HG02884 (cell line): ENCODE results near the gene S100A5.
"Not testable (repeated sequence)": the region's sequence is repeated elsewhere in the genome, so short reads cannot be mapped to it uniquely, and the experiment has no call there.

Experiments used
- ATAC-seq: cut with Tn5 transposase; IDR thresholded peaks from one replicate; pipeline ENCODE4 v1.9.1; 2021; ENCODE audit warnings: mild to moderate bottlenecking, moderate library complexity; ENCODE audit not compliant: unreplicated experiment

The S100A5 gene

DNA sequence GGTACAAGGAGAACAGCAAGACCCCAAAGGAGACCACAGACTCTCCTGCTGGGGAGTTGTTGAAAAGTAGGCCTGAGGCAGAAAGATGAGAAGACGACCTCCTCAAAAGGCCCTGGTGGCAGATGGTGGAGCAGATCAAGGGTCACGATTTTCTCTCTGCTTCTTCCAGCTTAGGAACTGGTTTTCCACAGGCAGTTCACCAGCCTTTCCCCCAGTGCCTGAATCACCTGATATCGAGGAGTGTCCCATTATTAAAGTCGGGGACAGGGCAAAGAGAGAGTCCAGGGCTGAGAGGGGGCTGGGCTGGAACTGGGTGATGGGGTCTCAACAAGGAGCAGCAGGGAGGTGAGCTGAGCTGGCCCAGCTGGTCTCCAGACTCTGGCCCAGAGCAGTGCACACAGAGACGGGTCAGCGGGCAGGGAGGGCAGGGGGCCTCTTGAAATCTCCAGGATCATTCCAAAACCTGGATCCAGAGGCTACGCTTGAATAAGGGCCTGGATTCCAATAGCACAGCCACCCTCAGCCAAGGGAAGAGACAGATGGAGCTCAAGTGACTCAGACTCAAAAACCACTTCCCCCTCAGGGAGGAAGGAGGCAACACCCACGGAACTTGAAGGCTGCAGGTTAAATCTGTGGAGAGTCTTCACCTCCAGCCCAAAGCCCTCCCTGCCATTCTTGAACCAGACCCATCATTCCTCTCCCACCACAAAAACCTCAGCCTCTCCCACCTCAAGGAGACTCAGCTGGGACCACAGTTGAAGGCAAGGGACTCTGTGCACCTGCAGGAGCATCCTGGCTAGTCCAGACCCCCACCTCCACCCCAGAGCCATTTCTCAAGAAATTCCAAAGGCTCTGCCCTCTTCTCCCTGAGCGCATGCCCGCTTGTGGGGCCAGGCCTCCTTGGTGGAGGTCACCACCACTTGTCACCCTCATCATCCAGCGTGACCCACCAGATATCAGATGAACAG is at the start of gene S100A5:
TSS of gene S100A5 (minus strand) at position 541 of the 968 bp plus-strand sequence. CDS start 743 bp downstream, outside the sequence.
- no peak for ATAC-seq

DNA sequence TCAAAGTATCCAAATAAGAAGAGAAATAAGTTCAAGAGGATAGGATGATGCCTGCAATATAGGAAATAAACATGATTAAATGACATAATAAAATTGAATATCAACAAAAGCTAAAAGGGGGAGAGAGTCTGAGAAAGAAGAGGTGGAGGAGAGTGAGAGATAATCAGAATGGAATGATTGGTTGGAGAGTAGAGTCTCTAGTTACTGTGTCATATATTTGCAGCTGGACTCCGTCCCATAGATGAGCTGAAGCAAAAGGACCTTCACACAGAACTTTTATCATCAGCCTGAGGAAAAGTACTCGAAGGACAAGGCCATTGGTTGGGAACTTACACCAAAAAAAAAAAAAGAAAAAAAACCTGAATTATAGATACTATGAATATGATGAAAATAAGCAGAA is 47.7 kb upstream of the S100A5 start:
- no peak for ATAC-seq

DNA sequence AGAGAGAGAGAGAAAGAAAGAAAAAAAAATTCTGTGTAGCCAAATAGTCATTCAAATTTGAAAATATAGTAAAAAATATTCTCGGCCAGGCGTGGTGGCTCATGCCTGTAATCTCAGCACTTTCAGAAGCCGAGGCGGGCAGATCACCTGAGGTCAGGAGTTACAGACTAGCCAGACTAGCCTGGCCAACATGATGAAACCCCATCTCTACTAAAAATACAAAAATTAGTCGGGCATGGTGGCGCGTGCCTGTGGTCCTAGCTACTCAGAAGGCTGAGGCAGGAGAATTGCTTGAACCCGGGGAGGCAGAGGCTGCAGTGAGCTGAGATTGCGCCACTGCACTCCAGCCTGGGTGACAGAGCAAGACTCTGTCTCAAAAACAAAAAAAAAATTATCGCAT is 47.3 kb upstream of the S100A5 start:
- ATAC-seq, result not testable (repeated sequence)

DNA sequence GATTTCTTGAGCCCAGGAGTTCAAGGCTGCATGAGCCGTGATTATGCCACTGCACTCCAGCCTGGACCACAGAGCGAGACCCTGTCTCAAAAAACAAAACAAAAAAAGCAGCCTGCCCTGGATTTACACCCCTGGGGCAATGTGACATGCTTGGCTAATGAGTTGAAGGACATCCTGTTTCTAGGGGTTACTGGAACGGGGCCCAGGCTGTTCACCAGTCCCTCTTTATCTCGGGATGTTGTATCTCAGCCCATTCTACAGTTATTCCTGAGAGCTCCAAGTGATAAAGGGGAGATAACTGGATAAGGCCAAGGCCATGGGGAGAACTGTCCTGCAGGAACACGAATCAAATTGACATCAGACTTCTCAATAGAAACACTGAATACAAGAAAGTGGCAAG is 46.6 kb upstream of the S100A5 start:
- ATAC-seq, result no peak

DNA sequence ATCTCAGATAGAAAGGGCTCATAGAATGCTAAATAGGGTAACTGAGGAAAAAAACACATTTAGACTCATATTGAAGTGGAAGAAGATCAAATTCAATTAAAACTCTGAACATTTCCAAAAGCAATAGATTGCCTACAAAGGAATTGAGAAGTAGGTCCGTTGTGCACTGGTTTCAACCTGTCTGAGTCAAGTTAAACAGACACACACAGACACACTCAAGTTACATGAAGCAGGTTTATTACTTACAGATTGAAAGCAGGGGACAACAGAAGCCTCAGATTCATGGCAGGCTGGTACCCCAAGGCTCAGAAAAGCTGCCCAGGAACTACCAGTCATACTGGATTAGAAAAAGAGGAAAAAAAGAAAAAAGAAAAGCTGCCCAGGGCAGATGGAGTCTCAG is 45.6 kb upstream of the S100A5 start:
- no peak for ATAC-seq

- ATAC-seq, result no peak
Observed at GRCh38 chr1:153585006-153585405, 44.3 kb upstream of the S100A5 start.

DNA sequence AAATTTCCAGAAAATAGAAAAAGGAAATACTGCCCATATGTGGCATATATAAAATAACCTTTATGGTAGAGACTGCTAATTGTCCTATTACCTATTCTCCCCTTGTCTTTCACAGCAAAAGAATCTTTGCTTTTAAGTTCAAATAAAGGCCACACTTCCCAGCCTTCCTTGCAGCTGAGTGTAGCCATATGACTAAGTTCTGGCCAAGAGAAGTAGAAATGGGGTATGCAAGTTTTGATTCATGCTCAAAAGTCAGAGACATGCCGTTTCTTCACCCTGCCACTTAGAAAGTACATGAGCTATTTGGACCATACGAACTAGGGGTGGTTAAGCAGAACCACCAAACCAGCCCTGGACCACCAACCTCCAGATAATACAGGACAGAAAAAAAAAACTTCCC is 43.2 kb upstream of the S100A5 start:
- no peak for ATAC-seq

GRCh38 chr1:153583514-153583913 is 42.8 kb upstream of the S100A5 start:
- not testable (repeated sequence) for ATAC-seq

GRCh38 chr1:153582836-153583235 is 42.1 kb upstream of the S100A5 start:
- ATAC-seq, result not testable (repeated sequence)

DNA sequence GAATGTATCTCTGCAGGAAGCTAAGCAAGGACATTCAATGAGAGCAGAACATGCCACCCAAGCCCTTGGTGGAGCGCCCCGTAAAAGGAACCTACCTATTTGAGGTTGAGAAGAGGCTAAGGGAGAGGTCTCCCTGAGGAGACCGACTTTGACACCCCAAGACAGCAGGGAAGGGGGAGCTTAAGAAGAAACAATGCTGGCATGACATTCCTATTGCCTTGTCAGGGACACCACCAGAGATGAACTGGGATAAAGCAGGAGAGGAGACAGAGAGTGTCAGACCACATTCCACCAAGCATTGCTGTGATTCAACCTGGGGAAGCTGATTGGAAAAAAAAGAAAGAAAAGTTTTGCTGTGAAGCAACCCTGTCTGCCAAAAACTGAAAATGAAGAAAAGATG is 38.2 kb upstream of the S100A5 start:
- ATAC-seq, result no peak

DNA sequence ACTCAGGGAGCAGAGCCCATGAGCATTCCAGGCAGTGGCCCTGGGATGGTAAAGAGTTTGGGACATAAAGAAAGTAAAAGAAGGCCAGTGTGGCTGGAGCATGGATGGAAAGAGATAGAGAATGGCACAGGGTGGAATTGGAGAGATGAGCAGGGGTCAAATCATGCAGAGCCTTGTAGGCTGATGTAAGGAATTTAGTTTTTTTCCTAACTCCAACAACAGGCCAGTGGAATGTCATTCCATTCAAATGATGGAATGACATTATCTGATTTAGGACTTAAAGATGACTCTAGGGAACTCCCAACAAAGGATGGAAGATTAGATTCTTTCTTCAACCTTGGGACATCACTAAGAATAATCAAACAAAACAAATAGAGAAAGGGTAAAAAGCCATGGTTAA is 37.8 kb upstream of the S100A5 start:
- ATAC-seq, result no peak

DNA sequence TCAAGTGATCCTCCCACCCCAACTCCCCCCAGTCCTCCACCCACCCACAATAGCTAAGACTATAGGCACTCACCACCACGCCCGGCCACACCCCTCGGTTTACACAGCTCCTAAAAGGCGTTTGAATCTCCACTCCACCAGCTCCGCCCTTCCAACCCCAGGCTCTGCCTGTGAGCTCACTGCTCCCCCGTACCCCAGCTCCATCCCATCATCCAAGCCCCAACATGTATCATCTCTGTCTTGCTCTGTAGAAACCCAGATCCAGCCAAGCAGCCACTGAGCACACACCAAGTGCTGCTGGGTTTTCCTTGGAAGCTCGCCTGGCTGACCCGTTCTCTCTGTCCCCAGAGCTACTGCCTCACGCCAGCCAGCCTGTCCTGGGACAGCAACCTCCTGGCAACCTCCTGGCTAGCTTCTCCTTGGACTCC is 36.9 kb upstream of the S100A5 start:
- ATAC-seq, result no peak

- ATAC-seq, result no peak
Observed at GRCh38 chr1:153577138-153577537, 36.4 kb upstream of the S100A5 start.

DNA sequence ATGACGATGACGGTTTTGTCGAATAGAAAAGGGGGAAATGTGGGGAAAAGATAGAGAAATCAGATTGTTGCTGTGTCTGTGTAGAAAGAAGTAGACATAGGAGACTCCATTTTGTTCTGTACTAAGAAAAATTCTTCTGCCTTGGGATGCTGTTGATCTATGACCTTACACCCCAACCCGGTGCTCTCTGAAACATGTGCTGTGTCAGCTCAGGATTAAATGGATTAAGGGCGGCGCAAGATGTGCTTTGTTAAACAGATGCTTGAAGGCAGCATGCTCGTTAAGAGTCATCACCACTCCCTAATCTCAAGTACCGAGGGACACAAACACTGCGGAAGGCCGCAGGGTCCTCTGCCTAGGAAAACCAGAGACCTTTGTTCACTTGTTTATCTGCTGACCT is 34.8 kb upstream of the S100A5 start:
- not testable (repeated sequence) for ATAC-seq

DNA sequence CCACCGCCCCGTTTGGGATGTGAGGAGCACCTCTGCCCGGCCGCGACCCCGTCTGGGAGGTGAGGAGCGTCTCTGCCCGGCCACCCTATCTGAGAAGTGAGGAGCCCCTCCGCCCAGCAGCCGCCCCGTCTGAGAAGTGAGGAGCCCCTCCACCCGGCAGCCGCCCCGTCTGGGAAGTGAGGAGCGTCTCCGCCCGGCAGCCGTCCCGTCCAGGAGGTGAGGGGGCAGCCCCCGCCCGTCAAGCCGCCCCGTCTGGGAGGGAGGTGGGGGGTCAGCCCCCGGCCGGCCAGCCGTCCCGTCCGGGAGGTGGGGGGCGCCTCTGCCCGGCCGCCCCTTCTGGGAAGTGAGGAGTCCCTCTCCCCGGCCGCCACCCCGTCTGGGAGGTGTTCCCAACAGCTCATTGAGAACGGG is 34.4 kb upstream of the S100A5 start:
- ATAC-seq, result not testable (repeated sequence)

DNA sequence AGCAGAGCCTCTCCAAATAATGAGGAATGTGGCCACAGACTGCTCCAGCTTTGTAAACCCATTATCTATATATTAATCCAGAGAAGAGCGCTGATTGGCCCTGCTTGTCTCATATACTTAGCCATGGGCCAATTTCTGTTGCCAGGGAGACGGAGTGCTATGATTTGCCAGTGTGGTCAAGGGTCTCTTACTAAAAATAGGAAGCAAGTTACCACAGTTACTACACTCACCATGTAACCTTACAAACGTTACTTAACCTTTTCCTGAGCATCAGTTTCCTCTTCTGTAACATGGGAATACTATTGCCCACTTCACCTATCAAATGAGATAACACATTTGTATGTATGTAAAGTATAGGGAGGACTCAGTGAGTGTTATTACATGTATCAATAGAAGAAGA is 32.6 kb upstream of the S100A5 start:
- ATAC-seq, result no peak

DNA sequence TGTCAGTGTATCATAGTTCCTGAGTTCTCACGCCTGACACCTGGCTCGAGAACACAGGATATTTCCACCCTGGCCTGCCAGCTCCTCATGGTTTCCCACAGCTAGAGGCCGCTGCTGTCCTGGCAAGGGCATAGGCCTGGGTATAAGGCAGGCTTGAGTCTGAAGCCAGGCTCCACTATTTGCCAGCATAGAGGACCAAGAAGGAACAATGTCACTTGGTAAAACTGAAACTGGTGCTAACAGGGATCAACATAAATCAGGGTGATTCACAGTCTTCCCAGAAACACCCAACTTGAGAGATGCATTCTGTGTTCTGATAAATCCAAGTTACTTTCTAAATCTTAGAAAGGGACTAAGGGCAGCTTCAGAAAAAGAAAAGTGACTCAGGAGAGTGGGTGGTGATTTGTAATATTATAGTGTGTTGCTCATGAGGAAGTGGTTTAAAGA is 31.9 kb upstream of the S100A5 start:
- ATAC-seq, result no peak

DNA sequence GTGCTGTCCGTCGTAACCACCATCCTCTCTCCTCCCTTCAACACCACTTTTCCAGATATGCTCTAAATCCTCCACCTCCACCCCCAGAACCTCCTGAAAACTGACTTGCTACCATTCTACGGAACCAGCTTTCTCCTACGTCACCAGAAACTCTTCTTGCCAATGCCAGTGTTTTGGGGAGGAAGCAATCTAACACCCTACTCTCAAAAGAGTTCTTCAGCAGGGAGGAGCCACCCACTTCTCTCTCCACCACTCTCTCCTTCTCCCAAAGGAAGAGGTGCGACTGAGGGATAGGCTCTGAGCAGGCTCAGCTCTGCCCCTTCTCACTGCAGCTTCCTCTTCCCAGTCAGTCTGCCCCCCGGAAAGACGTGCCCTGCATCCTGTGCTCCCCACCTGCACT is 31.0 kb upstream of the S100A5 start:
- ATAC-seq, result no peak

GRCh38 chr1:153570874-153571273 is 30.1 kb upstream of the S100A5 start:
- no peak for ATAC-seq

GRCh38 chr1:153569465-153569864 is 28.7 kb upstream of the S100A5 start:
- ATAC-seq, result no peak

GRCh38 chr1:153568367-153569099 is 27.8 kb upstream of the S100A5 start:
- ATAC-seq, result no peak
